ENCODE data around the gene GALNT14.
"Not testable (repeated sequence)": the region's sequence is repeated elsewhere in the genome, so short reads cannot be mapped to it uniquely, and the experiment has no call there.

The GALNT14 gene

DNA sequence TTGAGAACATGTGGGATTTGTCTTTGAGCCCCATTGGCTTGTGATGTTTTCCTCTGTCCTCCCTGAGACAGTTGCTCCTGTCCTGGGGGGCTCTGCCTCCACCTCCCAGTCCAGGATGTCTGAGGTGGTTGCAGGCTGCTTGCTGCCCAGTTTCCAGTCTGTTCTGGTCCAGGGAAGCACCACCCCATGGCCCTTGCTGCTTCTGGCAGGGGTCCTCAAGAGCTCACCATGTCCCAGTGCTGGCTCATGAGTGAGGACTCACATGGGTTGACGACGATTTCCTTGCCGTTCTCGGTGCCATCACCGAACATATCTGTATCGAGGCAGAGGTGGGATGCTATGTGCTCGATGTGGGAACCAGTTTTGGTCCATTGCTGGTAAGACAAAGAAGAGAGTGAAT lies 227.6 kb downstream of the GALNT14 start:
- TF ChIP-seq ZBTB21 (tag by site-specific recombination; IDR thresholded peaks at IDR 0.05) (no peak), ZNF239 (tag by site-specific recombination; IDR thresholded peaks at IDR 0.05) (no peak), ZNF660 (tag by site-specific recombination; IDR thresholded peaks at IDR 0.05) (no peak)
- TF ChIP-seq, protein P1, sequence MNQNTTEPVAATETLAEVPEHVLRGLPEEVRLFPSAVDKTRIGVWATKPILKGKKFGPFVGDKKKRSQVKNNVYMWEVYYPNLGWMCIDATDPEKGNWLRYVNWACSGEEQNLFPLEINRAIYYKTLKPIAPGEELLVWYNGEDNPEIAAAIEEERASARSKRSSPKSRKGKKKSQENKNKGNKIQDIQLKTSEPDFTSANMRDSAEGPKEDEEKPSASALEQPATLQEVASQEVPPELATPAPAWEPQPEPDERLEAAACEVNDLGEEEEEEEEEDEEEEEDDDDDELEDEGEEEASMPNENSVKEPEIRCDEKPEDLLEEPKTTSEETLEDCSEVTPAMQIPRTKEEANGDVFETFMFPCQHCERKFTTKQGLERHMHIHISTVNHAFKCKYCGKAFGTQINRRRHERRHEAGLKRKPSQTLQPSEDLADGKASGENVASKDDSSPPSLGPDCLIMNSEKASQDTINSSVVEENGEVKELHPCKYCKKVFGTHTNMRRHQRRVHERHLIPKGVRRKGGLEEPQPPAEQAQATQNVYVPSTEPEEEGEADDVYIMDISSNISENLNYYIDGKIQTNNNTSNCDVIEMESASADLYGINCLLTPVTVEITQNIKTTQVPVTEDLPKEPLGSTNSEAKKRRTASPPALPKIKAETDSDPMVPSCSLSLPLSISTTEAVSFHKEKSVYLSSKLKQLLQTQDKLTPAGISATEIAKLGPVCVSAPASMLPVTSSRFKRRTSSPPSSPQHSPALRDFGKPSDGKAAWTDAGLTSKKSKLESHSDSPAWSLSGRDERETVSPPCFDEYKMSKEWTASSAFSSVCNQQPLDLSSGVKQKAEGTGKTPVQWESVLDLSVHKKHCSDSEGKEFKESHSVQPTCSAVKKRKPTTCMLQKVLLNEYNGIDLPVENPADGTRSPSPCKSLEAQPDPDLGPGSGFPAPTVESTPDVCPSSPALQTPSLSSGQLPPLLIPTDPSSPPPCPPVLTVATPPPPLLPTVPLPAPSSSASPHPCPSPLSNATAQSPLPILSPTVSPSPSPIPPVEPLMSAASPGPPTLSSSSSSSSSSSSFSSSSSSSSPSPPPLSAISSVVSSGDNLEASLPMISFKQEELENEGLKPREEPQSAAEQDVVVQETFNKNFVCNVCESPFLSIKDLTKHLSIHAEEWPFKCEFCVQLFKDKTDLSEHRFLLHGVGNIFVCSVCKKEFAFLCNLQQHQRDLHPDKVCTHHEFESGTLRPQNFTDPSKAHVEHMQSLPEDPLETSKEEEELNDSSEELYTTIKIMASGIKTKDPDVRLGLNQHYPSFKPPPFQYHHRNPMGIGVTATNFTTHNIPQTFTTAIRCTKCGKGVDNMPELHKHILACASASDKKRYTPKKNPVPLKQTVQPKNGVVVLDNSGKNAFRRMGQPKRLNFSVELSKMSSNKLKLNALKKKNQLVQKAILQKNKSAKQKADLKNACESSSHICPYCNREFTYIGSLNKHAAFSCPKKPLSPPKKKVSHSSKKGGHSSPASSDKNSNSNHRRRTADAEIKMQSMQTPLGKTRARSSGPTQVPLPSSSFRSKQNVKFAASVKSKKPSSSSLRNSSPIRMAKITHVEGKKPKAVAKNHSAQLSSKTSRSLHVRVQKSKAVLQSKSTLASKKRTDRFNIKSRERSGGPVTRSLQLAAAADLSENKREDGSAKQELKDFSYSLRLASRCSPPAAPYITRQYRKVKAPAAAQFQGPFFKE (tag by site-specific recombination; IDR thresholded peaks at IDR 0.05; ENCODE audit: borderline replicate concordance): no peak
- H3K4me1 ChIP-seq (ENCODE audit: control insufficient read depth, insufficient read depth, low read length): no peaks in the 10 kb centered on the region
- POLR2A ChIA-PET: no interaction called here
- H3K36me3 ChIP-seq (ENCODE audit: control insufficient read depth in 2 of 2, insufficient read depth in 1 of 2, low read length in 2 of 2): no peaks in the 10 kb centered on the region
- H3K4me3 ChIP-seq (ENCODE audit: low read depth, low read length): no peak overlapping the region
- H3K9me3 ChIP-seq (ENCODE audit: control insufficient read depth, insufficient read depth, low read depth, low read length): no peaks in the 10 kb centered on the region
- H3K27ac ChIP-seq (ENCODE audit: extremely low read depth, low read depth, low read length): no peak overlapping the region
- CTCF ChIA-PET: interaction anchor here (0.6 kb wide), 1 partner anchor 653 kb away, joined by 3 read pairs; no protein-coding TSS in a partner anchor

DNA sequence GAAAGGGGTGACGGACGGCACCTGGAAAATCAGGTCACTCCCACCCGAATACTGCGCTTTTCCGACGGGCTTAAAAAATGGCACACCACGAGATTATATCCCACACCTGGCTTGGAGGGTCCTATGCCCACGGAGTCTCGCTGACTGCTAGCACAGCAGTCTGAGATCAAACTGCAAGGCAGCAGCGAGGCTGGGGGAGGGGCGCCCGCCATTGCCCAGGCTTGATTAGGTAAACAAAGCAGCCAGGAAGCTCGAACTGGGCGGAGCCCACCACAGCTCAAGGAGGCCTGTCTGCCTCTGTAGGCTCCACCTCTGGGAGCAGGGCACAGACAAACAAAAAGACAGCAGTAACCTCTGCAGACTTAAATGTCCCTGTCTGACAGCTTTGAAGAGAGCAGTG lies 233.8 kb downstream of the GALNT14 start:
- H3K36me3 ChIP-seq (ENCODE audit: control insufficient read depth in 2 of 2, insufficient read depth in 1 of 2, low read length in 2 of 2); H3K27ac ChIP-seq (ENCODE audit: extremely low read depth, low read depth, low read length); POLR2A ChIA-PET; H3K4me3 ChIP-seq (ENCODE audit: low read depth, low read length); H3K9me3 ChIP-seq (ENCODE audit: control insufficient read depth, insufficient read depth, low read depth, low read length); H3K4me1 ChIP-seq (ENCODE audit: control insufficient read depth, insufficient read depth, low read length): not testable (repeated sequence)
- CTCF ChIA-PET: interaction anchor here (0.5 kb wide), 1 partner anchor 448 kb away, joined by 3 read pairs; no protein-coding TSS in a partner anchor

DNA sequence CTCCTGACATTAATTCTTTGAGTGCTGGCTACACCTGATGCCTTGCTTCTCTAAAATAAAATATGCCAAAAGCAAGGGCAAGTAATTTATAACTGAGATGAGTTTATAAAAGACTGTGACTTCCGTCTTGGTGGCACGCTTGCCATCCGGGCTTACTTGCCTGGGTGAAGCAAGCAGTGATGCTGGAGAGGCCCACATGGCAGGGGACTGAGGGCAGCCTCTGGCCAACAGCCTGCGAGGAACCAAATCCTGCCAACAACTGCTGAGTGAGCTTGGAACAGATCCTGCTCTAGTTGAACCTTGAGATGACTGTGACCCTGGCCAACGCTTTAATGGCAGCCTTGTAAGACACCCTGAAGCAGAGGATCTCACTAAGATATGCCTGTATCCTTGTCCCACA lies 234.9 kb downstream of the GALNT14 start:
- Histone ChIP-seq H3K36me3 (ENCODE audit: control insufficient read depth in 2 of 2, insufficient read depth in 1 of 2, low read length in 2 of 2) (no peaks in the 10 kb centered on the region), H3K9me3 (ENCODE audit: control insufficient read depth, insufficient read depth, low read depth, low read length) (no peaks in the 10 kb centered on the region), H3K4me1 (ENCODE audit: control insufficient read depth, insufficient read depth, low read length) (no peaks in the 10 kb centered on the region), H3K4me3 (ENCODE audit: low read depth, low read length) (no peak overlapping the region), H3K27ac (ENCODE audit: extremely low read depth, low read depth, low read length) (no peak overlapping the region)
- no peak for TF ChIP-seq ZNF510 (tag by site-specific recombination; IDR thresholded peaks at IDR 0.05; ENCODE audit: insufficient replicate concordance)
- TF ChIP-seq MZF1 (tag by site-specific recombination; IDR thresholded peaks at IDR 0.05; ENCODE audit: borderline replicate concordance): no peak
- no peak for TF ChIP-seq ZNF473 (tag by site-specific recombination; IDR thresholded peaks at IDR 0.05)
- TF ChIP-seq ZNF596 (tag by site-specific recombination; IDR thresholded peaks at IDR 0.05): no peak
- TF ChIP-seq, protein P2, sequence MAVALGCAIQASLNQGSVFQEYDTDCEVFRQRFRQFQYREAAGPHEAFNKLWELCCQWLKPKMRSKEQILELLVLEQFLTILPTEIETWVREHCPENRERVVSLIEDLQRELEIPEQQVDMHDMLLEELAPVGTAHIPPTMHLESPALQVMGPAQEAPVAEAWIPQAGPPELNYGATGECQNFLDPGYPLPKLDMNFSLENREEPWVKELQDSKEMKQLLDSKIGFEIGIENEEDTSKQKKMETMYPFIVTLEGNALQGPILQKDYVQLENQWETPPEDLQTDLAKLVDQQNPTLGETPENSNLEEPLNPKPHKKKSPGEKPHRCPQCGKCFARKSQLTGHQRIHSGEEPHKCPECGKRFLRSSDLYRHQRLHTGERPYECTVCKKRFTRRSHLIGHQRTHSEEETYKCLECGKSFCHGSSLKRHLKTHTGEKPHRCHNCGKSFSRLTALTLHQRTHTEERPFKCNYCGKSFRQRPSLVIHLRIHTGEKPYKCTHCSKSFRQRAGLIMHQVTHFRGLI (tag by site-specific recombination; IDR thresholded peaks at IDR 0.05): no peak
- no peak for TF ChIP-seq ZNF626 (tag by site-specific recombination; IDR thresholded peaks at IDR 0.05)
- TF ChIP-seq, protein P3, sequence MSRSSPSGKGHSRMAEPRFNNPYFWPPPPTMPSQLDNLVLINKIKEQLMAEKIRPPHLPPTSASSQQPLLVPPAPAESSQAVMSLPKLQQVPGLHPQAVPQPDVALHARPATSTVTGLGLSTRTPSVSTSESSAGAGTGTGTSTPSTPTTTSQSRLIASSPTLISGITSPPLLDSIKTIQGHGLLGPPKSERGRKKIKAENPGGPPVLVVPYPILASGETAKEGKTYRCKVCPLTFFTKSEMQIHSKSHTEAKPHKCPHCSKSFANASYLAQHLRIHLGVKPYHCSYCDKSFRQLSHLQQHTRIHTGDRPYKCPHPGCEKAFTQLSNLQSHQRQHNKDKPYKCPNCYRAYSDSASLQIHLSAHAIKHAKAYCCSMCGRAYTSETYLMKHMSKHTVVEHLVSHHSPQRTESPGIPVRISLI (tag by site-specific recombination; IDR thresholded peaks at IDR 0.05): no peak
- TF ChIP-seq, protein P4, sequence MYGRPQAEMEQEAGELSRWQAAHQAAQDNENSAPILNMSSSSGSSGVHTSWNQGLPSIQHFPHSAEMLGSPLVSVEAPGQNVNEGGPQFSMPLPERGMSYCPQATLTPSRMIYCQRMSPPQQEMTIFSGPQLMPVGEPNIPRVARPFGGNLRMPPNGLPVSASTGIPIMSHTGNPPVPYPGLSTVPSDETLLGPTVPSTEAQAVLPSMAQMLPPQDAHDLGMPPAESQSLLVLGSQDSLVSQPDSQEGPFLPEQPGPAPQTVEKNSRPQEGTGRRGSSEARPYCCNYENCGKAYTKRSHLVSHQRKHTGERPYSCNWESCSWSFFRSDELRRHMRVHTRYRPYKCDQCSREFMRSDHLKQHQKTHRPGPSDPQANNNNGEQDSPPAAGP (tag by site-specific recombination; IDR thresholded peaks at IDR 0.05): no peak
- CTCF ChIA-PET: no interaction called here
- POLR2A ChIA-PET: no interaction called here
